Measurements from ENCODE around the gene PAQR5. TPM values are rescaled to one million over a fixed set of nuclear protein-coding genes. Genes with fewer than 3 reads are reported as not detected.
A peak's percentile ranks its signal among the peaks of the same experiment; 100 is the strongest.
"Not testable (repeated sequence)": the region's sequence is repeated elsewhere in the genome, so short reads cannot be mapped to it uniquely, and the experiment has no call there.

The PAQR5 gene
- total RNA-seq, 6 experiments from 2014 or later: 0.28 to 3.0 (median 0.98) TPM

DNA sequence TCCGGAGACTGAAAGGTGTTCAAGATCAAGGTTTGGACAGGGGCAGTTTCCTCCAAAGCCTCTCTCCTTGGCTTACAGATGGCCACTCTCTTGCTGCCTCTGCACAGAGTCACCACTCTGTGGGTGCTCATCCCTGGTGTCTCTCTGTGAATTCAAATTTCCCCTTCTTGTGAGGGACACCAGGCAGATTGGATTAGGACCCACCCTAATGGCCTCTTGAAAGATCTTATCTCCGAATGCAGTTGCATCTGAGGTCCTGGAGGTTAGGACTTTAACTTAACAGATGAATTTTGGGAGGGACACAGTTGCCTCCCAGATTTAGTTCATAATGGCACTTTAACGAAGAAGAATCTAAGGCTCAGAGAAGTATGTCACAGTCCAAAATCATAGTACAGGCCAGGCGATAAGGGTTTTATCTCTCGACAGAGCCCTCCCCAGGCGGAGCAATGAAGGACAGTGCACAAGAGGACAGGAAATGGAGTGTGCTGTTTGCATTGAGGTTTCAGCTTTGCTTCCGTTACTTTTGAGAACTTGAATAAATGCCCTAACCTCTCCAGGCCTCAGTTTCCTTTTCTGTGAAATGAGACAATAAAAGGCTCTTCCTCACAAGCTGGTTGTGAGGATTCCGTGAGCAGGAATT lies 76.6 kb downstream of the PAQR5 start:
- intact Hi-C loops (cut with DNase I): no loop called here
- TF ChIP-seq POLR2A (IDR thresholded peaks at IDR 0.05) (no peak), CTCF (IDR thresholded peaks at IDR 0.05) (no peak)
- H3K9me3 ChIP-seq: no peaks in the 10 kb centered on the region
- 56% methylated on average over 8 of the region's 8 CpGs for WGBS (ENCODE audit: insufficient coverage, low coverage, low lambda C conversion rate, missing lambda C conversion rate)
- ATAC-seq (no peak), DNase-seq (peak in 1 of 3 donors; percentile 8)
- no peaks in the 10 kb centered on the region for H3K4me1 ChIP-seq
- no peaks in the 10 kb centered on the region for H3K27me3 ChIP-seq
- H3K27ac ChIP-seq: no peak overlapping the region
- no peak overlapping the region for H3K4me3 ChIP-seq
- H3K36me3 ChIP-seq: no peaks in the 10 kb centered on the region

DNA sequence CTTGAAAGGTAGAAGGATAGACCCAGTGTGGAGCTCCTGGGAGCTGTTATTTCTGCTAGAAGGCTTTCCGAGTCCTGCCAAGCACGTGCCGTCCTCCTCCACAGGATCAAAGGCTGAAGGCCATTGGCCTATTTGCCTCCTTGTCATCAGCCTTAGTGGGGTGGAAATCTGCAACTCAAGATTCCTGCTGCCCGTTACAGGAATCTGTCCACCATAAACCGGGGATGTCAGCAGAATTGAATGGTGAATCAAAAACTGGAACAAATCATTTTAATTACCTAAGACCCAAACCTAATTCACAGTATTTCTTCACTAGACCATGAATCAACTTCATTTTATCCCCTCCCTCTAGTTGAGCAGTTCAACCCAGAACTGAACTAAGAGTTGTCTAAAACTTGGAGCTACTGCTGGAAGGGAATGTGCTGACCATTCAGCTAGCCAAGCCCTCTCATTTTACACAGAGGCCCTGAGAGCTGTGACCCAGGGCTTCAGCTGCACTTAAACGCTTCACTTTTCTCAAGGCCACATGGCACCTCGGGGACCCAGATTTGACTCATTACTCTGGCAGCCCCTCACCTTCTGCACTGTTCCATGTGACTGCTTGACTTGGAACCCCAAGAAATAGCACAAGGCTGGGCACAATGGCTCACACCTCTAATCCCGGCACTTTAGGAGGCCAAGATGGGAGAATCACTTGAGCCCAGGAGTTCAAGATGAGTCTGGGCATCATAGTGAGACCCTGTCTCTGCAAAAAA lies 78.7 kb downstream of the PAQR5 start:
- ATAC-seq (no peak), DNase-seq (peak in 1 of 3 donors; percentile 14)
- Histone ChIP-seq H3K36me3 (no peaks in the 10 kb centered on the region), H3K4me1 (no peaks in the 10 kb centered on the region), H3K9me3 (no peaks in the 10 kb centered on the region), H3K27ac (no peak overlapping the region), H3K27me3 (no peaks in the 10 kb centered on the region), H3K4me3 (no peak overlapping the region)
- WGBS (ENCODE audit: insufficient coverage, low coverage, low lambda C conversion rate, missing lambda C conversion rate): 89% methylated on average over 7 of the region's 8 CpGs
- intact Hi-C loops (cut with DNase I): no loop called here
- TF ChIP-seq CTCF (IDR thresholded peaks at IDR 0.05): no peak
- no peak for TF ChIP-seq POLR2A (IDR thresholded peaks at IDR 0.05)

DNA sequence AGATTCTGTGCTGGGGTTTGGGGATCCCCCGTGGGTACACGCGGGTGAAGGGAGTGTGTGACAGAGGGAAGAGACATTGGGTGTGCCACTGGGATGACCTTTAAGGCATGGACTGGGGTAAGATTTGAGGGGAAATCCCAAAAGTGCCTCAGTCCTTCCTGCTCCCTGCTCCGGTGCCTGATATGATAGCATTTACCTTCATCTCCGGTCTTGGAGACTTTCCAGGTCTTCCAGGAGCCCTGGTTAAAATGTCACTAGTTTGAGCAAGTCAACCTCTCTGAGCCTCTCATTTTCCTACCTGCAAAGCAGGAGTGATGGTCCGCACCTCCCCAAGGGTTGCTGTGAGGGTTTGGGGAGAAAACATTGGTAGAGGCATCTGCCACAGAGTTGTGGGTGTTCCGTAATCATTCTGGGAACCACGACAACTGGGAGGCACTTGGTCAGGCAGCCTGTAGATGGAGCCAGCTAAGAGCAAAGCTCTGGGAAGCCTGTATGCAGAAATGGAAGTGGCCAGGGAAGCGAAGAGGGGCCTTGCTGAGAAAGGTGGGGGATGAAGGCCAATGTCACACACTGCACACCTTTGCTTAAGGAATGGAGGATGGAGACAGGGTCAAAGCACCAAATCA lies 81.5 kb downstream of the PAQR5 start:
- no peak overlapping the region for H3K4me3 ChIP-seq
- no peaks in the 10 kb centered on the region for H3K4me1 ChIP-seq
- H3K36me3 ChIP-seq: no peaks in the 10 kb centered on the region
- no peak overlapping the region for H3K27ac ChIP-seq
- 60% methylated on average over 9 of the region's 9 CpGs for WGBS (ENCODE audit: insufficient coverage, low coverage, low lambda C conversion rate, missing lambda C conversion rate)
- no peaks in the 10 kb centered on the region for H3K9me3 ChIP-seq
- TF ChIP-seq POLR2A (IDR thresholded peaks at IDR 0.05): no peak
- no peaks in the 10 kb centered on the region for H3K27me3 ChIP-seq
- DNase-seq (peak in 1 of 3 donors; percentile 35), ATAC-seq (peak in 1 of 4 donors; percentile 26)
- intact Hi-C loops (cut with DNase I): no loop called here

DNA sequence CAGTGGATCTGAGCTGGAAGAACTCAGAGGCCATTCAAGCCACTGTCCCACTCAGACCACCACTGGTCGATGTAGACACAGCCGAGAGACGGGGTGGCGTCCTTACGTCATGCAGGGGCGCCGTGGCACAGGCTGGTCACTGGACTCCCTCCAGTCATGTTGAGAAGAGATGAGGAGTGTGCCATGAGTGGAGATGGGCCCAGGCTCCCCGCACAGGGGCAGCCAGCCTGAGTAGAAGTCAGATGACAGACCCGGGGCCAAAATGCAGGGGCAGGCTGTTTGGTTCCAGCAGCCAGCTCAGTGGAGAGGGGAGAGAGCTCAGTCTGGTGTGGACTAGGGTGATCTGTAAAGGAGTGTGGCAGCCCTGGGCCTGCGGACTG lies 82.0 kb downstream of the PAQR5 start:
- WGBS (ENCODE audit: insufficient coverage, low coverage, low lambda C conversion rate, missing lambda C conversion rate): 73% methylated on average over 7 of the region's 10 CpGs
- Histone ChIP-seq H3K27ac (no peak overlapping the region), H3K4me1 (no peaks in the 10 kb centered on the region), H3K4me3 (no peak overlapping the region), H3K9me3 (no peaks in the 10 kb centered on the region), H3K27me3 (no peaks in the 10 kb centered on the region), H3K36me3 (no peaks in the 10 kb centered on the region)
- intact Hi-C loops (cut with DNase I): no loop called here
- no peak for TF ChIP-seq CTCF (IDR thresholded peaks at IDR 0.05)
- no peak for TF ChIP-seq POLR2A (IDR thresholded peaks at IDR 0.05)
- ATAC-seq (no peak), DNase-seq (peak in 1 of 3 donors; percentile 30)

DNA sequence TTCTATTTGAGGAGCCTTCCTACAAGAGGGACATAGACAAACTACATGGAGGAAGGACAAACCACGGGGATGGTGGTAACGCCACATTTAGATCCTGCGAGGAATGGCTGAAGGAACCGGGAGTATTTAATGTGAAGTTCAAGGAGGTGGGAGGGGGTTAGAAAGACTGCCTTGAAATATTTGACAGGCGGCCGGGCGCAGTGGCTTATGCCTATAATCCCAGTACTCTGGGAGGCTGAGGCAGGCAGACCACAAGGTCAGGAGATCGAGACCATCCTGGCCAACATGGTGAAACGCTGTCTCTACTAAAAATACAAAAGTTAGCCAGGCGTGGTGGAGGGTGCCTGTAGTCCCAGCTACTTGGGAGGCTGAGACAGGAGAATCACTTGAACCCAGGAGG lies 83.5 kb downstream of the PAQR5 start:
- H3K4me1 ChIP-seq; ATAC-seq; H3K36me3 ChIP-seq; H3K27ac ChIP-seq; DNase-seq; H3K27me3 ChIP-seq; intact Hi-C loops (cut with DNase I); H3K4me3 ChIP-seq; H3K9me3 ChIP-seq: not testable (repeated sequence)
- 91% methylated on average over 6 of the region's 10 CpGs for WGBS (ENCODE audit: insufficient coverage, low coverage, low lambda C conversion rate, missing lambda C conversion rate)

DNA sequence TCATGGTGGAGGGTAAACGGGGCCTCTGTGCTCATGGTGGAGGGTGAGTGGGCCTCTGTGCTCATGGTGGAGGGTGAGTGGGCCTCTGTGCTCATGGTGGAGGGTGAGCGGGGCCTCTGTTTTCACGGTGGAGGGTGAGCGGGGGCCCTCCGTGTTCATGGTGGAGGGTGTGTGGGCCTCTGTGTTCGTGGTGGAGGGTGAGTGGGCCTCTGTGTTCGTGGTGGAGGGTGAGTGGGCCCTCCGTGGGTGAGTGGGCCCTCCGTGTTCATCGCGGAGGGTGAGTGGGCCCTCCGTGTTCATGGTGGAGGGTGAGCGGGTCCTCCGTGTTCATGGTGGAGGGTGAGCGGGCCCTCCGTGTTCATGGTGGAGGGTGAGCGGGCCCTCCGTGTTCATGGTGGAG lies 85.4 kb downstream of the PAQR5 start:
- H3K9me3 ChIP-seq; intact Hi-C loops (cut with DNase I); DNase-seq; H3K4me1 ChIP-seq; H3K27me3 ChIP-seq; ATAC-seq; H3K36me3 ChIP-seq; H3K27ac ChIP-seq; H3K4me3 ChIP-seq: not testable (repeated sequence)
- 100% methylated on average over 1 of the region's 18 CpGs for WGBS (ENCODE audit: insufficient coverage, low coverage, low lambda C conversion rate, missing lambda C conversion rate)

All from right lobe of liver (tissue), 6 donors.